GM23338 (cell line): ENCODE results near the gene GAS6.

Experiments used
- CREB1 ChIP-seq: fragments of 250-450 bp; sonication (Bioruptor Pico); IDR thresholded peaks from 2 replicates; pipeline ENCODE4 v1.5.0; 2020; ENCODE audit warnings: low read depth, mild to moderate bottlenecking, moderate library complexity
- CTCF ChIP-seq, 2 experiments: fragments of 200-600 bp in 1 of 2; sonication (generic) in 1 of 2; conservative IDR thresholded peaks; 2 replicates each; pipeline versions ENCODE4 v1.5.1 to v1.6.1; 2016 to 2017; ENCODE audit warnings: antibody characterized with exemption in 2 of 2, low read depth in 2 of 2, mild to moderate bottlenecking in 2 of 2, moderate library complexity in 1 of 2
- EZH2 ChIP-seq: fragments of 200-600 bp; sonication (generic); IDR thresholded peaks from one replicate; pipeline ENCODE4 v1.8.0; 2017; ENCODE audit warnings: antibody characterized with exemption, mild to moderate bottlenecking, low read depth; ENCODE audit not compliant: unreplicated experiment
- EZH2phosphoT487 ChIP-seq: fragments of 200-600 bp; sonication (generic); IDR thresholded peaks from one replicate; pipeline ENCODE4 v1.8.1; 2018; ENCODE audit warnings: antibody characterized with exemption; ENCODE audit not compliant: unreplicated experiment
- JUNB ChIP-seq: IDR thresholded peaks from one replicate; pipeline ENCODE4 v1.6.1; 2016; ENCODE audit warnings: antibody characterized with exemption; ENCODE audit not compliant: unreplicated experiment
- NANOG ChIP-seq: IDR thresholded peaks from 2 replicates; pipeline ENCODE4 v1.6.1; 2016; ENCODE audit warnings: antibody characterized with exemption, borderline replicate concordance
- POLR2AphosphoS5 ChIP-seq: IDR thresholded peaks from 2 replicates; pipeline ENCODE4 v1.6.1; 2016; ENCODE audit warnings: antibody characterized with exemption, low read depth
- REST ChIP-seq: IDR thresholded peaks from one replicate; pipeline ENCODE4 v1.6.1; 2018; ENCODE audit warnings: antibody characterized with exemption; ENCODE audit not compliant: unreplicated experiment
- STAT1 ChIP-seq: IDR thresholded peaks from one replicate; pipeline ENCODE4 v1.6.1; 2016; ENCODE audit warnings: antibody characterized with exemption; ENCODE audit not compliant: unreplicated experiment
- ZNF114 ChIP-seq: fragments of 250-450 bp; sonication (Bioruptor Pico); IDR thresholded peaks from 2 replicates; pipeline ENCODE4 v1.5.0; 2020; ENCODE audit warnings: mild to moderate bottlenecking, moderate library complexity
- TF ChIP-seq, protein P1 (sequence below): IDR thresholded peaks from 2 replicates; pipeline ENCODE4 v1.6.1; 2016; ENCODE audit warnings: antibody characterized with exemption

GRCh38 chr13:113875837-113876281 lies 12.0 kb upstream of the GAS6 start:
- TF ChIP-seq POLR2AphosphoS5 (no peak), CTCF (conservative IDR thresholded peaks at IDR 0.05; ENCODE audit: low read depth in 2 of 2) (no peak), EZH2 (no peak), JUNB (no peak), EZH2phosphoT487 (no peak), CREB1 (CRISPR knock-in tag) (no peak), STAT1 (no peak), REST (no peak), NANOG (no peak), ZNF114 (CRISPR knock-in tag) (no peak)
- TF ChIP-seq, protein P1, sequence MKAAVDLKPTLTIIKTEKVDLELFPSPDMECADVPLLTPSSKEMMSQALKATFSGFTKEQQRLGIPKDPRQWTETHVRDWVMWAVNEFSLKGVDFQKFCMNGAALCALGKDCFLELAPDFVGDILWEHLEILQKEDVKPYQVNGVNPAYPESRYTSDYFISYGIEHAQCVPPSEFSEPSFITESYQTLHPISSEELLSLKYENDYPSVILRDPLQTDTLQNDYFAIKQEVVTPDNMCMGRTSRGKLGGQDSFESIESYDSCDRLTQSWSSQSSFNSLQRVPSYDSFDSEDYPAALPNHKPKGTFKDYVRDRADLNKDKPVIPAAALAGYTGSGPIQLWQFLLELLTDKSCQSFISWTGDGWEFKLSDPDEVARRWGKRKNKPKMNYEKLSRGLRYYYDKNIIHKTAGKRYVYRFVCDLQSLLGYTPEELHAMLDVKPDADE: no peak
